Hindlimb muscle (tissue), 1 donor: Measurements from ENCODE around the gene PITPNC1. TPM values are rescaled to one million over a fixed set of nuclear protein-coding genes. Genes with fewer than 3 reads are reported as not detected.

Experiments
- DNase-seq: peaks from one replicate; pipeline ENCODE4 v3.0.0-alpha.2; 2013
- polyA plus RNA-seq: library from polyadenylated mRNA; unstranded; fragments of 120-200 nt; gene quantifications from one replicate; pipeline ENCODE4 v1.2.1, GENCODE V29; 2013; ENCODE audit not compliant: insufficient read length

Gene PITPNC1
- polyA plus RNA-seq, 1 donor: 8.8 TPM

DNA sequence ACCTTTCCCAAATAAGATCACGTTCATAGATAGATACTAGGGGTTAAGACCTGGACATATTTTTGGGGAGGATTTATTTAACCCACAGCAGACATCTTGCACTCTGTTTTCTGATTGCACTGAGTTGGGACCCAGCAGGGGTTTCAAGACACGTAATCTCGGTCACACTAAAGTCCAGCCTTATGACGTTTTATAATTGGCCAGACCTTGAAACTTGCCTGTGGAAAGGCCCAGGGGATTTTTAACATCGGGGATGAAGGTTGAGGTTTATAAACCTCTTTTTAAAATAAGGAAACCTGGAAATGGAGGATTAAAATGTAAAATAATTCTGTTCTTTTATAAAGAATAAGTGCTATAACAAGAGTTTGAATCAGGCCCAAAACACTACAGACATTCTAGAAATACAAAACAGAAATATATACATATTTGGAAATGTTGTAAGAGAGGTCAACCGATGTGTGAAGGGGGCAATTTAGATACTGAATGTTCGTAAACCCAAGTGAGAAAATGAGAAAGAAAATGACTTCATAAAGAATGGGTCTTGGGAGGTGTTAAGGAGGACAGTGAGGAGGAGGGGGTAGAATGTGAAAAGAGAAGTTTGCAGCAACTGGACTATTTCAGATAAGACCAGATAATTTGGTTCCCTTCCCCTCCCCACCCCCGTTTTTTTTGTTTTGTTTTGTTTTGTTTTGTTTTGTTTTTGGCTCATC, 279.6 kb downstream of the PITPNC1 start:
- no peak for DNase-seq

DNA sequence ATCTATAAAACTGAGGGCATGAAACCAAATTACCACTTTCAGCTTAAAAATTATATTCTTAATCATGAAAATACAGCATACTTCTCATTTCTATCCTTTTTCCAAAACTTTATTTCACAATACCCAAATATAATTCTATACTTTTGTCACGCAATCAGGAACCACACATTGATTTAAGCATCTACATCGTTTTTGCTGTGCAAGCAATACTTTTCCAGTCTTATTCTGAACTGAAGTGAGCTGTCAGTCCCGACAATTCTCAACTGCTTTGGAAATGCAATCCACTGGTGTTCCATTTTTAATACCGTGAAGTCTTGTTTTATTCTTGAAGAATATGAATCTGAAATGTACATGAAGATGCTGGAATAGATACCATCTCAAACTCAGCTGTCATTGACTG, 280.5 kb downstream of the PITPNC1 start:
- DNase-seq: no peak

- no peak for DNase-seq
Measured at GRCh38 chr17:67658265-67658664, 281.2 kb downstream of the PITPNC1 start.

DNA sequence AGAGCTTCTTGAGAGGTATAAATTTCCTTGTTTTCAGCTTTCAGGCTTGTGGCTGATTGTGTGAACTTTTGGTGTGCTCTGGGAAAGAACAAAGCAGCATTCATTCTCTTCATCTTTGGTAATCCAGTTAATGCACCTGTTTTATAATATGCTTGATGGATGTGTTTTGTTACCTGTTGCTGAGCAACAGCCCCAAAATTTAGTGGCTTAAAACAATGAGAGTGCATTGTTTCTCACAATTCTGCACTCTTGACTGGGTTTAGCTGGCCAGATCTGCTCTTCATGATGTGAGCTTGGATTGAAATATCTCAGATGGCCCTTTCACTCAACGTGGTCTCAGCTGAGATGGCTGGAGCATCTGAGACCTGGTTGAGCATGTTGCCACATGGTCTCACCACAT, 281.9 kb downstream of the PITPNC1 start:
- no peak for DNase-seq

GRCh38 chr17:67662712-67663111, 285.6 kb downstream of the PITPNC1 start:
- DNase-seq: no peak

DNA sequence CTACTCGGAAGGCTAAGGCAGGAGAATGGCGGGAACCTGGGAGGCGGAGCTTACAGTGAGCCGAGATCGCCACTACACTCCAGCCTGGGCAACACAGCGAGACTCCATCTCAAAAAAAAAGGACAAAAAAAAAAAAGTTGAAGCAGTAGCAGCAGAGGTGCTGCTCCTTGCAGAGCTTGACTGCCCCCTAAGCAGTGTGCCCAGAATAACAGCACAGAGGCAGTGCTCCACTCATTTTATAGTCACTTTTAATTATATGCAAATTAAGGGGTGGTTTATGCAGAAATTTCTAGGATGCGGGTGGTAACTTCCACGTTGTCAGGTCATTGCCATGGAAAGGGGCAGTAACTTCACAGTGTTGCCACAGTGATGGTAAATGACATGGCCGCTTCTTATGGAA, 286.4 kb downstream of the PITPNC1 start:
- DNase-seq: no peak

DNA sequence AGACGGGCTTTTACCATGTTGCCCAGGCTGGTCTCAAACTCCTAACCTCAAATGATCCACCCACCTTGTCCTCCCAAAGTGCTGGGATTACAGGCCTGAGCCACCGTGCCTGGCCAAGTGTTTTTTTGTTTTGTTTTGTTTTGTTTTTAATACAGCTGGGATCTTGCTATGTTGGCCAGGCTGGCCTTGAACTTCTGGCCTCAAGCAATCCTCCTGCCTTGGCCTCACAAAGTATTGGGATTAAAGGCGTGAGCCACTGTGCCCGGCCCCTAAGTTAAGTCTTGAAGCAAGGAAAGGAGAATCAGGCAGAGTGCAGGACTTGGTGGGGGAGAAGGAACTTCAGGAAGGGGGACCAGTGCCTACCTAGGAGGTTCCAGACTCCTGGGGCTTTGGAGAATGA, 288.9 kb downstream of the PITPNC1 start:
- no peak for DNase-seq

GRCh38 chr17:67666710-67667109, 289.6 kb downstream of the PITPNC1 start:
- no peak for DNase-seq

GRCh38 chr17:67671493-67671892, 294.4 kb downstream of the PITPNC1 start:
- no peak for DNase-seq

- DNase-seq: no peak
Measured at GRCh38 chr17:67672592-67673335, 295.7 kb downstream of the PITPNC1 start.

GRCh38 chr17:67675481-67675880, 298.4 kb downstream of the PITPNC1 start:
- no peak for DNase-seq

DNA sequence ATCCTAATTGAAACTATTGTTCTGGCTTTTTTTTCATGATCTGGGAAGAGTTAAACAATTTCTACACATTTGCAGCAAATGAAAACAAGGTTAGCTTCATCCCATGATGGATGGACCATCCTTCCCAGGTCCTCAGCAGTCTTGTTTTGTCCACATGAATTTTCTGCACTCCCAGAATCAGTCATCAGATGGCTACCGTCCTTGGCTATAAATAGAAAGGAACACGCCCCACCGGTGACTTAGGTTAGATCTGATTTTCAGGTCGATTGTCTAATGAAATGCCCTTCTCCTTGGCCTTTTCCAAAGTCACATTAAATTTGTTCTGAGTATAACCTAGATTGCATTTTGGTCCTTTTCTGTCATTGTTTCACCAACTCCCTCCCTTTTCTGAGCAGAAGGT, 299.2 kb downstream of the PITPNC1 start:
- no peak for DNase-seq

DNA sequence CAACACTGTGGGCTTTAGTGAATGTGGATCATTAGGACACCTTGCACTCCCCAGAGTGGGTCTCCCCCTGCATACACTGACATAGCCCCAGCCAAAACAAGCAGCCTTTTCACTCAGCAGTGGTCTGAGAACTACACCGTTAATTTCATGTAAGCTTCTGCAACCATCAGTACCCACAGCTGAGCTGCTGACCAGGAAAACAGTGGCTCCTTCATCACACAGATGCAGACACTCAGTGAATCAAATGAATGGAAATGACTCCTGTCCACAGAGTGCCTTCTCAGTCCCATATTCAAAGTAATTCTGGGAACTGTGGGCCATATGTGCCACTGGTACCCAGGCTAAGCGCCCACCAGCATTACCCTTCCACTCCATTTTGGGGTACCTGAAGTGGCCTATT, 301.3 kb downstream of the PITPNC1 start:
- DNase-seq: no peak

DNA sequence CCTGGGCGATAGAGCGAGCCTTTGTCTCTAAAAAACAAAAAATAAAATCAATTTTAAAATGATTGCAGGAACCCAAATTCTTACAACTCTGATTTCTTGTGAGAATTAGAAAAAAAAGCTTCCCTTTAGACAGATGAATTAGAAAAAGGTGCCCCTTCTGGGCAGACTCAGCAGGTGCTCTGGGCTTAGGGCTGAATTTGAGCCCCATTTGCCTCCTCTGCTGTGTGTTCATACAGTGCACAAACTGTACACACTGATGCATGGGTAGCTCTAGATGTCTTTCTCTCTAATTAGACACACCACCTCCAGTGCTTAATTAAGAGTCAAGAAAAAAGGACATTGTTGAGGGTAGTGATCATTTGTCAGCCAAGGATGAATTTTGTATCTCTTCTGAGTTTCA, 302.1 kb downstream of the PITPNC1 start:
- DNase-seq: no peak

DNA sequence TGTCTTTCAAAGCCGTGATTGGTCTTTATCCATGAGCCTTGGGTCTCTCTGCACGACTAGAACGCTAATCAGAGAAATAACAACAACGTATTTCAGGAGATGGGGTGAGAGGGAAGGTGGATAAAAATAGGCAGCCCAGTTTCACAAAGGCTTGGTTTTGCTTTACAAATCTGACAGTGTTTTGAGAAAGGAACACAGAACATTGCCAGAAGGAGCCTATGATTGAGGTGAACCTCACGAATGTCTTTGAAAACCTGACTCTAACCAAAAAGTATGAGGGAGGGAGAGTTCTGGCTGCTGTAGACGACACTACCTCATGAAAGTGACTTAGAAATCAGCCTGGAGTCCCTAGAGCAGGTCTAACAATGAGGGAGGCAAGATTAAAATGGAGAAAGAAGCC, 302.6 kb downstream of the PITPNC1 start:
- DNase-seq: no peak

DNA sequence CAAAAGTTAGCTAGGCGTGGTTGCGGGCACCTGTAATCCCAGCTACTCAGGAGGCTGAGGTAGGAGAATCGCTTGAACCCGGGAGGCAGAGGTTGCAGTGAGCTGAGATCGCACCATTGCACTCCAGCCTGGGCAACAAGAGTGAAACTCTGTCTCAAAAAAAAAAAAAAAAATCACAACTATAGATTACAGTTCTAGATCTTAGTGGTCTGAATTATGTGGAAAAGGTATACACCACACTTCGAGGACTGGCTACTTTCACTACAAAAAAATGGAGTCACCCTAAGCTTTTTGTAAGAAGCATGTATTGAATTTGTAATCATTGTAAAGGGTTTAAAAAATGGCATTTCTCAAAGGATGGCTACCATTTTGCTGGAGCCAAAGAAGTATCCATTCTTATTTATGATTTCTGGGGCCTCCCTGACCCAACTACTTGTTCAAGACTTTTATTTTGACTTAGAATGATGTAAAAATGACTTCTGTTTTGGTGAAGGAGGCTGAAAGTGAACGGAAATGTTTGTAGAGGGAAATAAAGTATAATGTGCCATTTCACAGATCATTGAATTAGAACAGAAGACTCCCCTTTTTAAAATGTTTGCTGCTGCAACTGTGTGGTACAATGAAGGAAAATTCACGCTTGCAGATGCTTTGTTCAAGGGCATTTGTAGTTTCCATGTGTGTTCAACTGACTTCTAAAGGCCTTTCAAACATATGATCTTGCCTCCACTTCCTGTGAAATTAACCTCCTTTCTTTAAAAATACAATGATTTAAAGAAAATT, 303.6 kb downstream of the PITPNC1 start:
- no peak for DNase-seq

- DNase-seq: no peak
Measured at GRCh38 chr17:67682196-67682595, 305.1 kb downstream of the PITPNC1 start.

DNA sequence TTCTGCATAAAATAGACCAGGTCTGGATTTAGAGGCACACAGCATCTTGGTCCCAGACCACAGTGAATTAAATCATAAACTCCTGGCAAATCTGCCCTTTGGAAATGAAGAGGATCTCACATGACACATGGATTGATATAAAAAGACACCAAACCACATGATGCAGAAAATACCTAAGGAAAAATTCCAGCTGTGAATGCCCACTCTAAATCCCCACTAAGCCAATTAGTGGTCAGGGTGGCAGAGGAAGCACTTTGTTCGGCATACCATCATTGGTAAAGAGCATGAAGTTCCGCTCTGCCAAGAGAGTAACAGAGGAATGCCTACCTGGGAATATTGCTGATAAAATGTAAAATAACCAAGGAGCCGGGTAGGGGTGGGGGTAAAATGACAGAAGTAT, 308.3 kb downstream of the PITPNC1 start:
- no peak for DNase-seq

- DNase-seq: no peak
Measured at GRCh38 chr17:67686241-67686640, 309.2 kb downstream of the PITPNC1 start.

GRCh38 chr17:67687511-67687910, 310.4 kb downstream of the PITPNC1 start:
- no peak for DNase-seq

DNA sequence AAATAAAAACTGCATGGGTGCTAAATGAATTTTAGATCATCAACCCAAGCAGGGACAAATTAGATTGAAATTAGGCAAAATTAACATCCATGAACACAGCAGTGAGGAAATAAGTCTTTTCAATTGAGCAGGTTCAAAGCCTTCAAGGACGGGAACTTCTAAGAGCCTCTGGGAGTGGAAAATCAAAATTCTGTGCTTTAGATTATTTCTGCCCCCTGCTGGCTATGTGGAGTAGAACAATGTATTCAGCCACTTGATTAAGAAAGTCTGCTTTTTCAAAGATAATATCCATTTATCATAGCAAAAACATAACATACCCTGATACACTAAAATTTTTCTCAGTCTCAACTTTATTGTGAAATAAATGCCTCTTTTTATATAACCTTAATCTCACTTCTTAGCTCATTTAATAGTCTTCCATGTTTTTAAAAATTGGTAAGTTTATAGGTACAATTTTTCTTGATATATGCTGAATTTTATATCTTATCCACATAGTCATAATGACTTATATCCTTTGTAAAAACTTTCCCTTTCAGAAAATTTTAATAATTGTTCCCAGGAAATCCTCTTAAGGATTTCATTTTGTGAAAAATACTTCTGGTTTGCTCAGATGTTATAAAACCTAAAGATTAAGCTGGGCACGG, 312.6 kb downstream of the PITPNC1 start:
- peak; percentile 63 for DNase-seq

DNA sequence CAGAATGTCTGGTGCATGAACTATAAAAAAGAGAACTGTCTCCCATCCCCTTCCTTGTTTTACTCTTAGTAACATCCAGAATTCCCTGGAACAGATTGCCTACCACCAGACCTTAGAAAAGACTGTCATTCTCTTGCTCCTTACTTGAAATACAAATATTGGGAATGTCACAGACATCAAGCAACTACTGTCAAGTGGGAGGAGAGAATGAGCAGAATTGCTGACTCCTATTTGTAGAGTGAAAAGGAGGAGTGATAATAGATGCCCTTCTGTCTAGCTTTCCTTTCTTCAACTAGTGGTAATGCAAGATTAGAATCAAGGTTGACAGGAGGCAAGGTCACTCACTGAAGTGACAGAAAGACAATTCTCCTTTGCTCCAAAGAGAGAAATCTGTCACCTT, 316.7 kb downstream of the PITPNC1 start:
- no peak for DNase-seq

GRCh38 chr17:67696347-67696746, 319.3 kb downstream of the PITPNC1 start:
- no peak for DNase-seq
